HEK293T (cell line): ENCODE measurements around the gene SEZ6L.
"Not testable (repeated sequence)": the region's sequence is repeated elsewhere in the genome, so short reads cannot be mapped to it uniquely, and the experiment has no call there.

Source experiments
- CTCF ChIA-PET: fragments of 350-600 bp; formaldehyde crosslinking; extraction: SDS; loops from one replicate; lab custom pipeline; 2021; ENCODE audit warnings: antibody characterized with exemption, inconsistent platforms; lab: Yijun Ruan, JAX
- POLR2A ChIA-PET: fragments of 350-600 bp; formaldehyde crosslinking; extraction: SDS; loops from one replicate; lab custom pipeline; 2020; ENCODE audit warnings: antibody characterized with exemption, inconsistent platforms; lab: Yijun Ruan, JAX
- DNase-seq: peaks from one replicate; pipeline ENCODE4 v3.0.0; 2012; ENCODE audit warnings: mixed read lengths; ENCODE audit errors: extremely low spot score
- ARNT ChIP-seq: fragments of 450-650 bp; IDR thresholded peaks from 2 replicates; pipeline ENCODE4 v1.6.1; 2017; ENCODE audit warnings: mild to moderate bottlenecking
- BHLHE40 ChIP-seq: fragments of 450-650 bp; IDR thresholded peaks from 2 replicates; pipeline ENCODE4 v1.6.1; 2016; ENCODE audit warnings: mild to moderate bottlenecking, moderate library complexity, borderline replicate concordance
- CTBP1 ChIP-seq: fragments of 450-650 bp; IDR thresholded peaks from 2 replicates; pipeline ENCODE4 v1.6.1; 2016; ENCODE audit warnings: borderline replicate concordance
- ELF4 ChIP-seq: fragments of 450-650 bp; IDR thresholded peaks from 2 replicates; pipeline ENCODE4 v1.6.1; 2017; ENCODE audit warnings: antibody characterized with exemption
- FOXA1 ChIP-seq: fragments of 450-650 bp; IDR thresholded peaks from 2 replicates; pipeline ENCODE4 v1.6.1; 2016; ENCODE audit warnings: mild to moderate bottlenecking
- FOXK2 ChIP-seq: fragments of 450-650 bp; IDR thresholded peaks from 2 replicates; pipeline ENCODE4 v1.6.1; 2016; ENCODE audit warnings: mild to moderate bottlenecking
- FOXM1 ChIP-seq: fragments of 450-650 bp; IDR thresholded peaks from 2 replicates; pipeline ENCODE4 v1.6.1; 2017; ENCODE audit warnings: mild to moderate bottlenecking, borderline replicate concordance
- HDGF ChIP-seq: fragments of 450-650 bp; IDR thresholded peaks from 2 replicates; pipeline ENCODE4 v1.6.1; 2017; ENCODE audit warnings: antibody characterized with exemption, borderline replicate concordance
- L3MBTL2 ChIP-seq: fragments of 450-650 bp; conservative IDR thresholded peaks from 2 replicates; pipeline ENCODE4 v1.6.1; 2016; ENCODE audit warnings: mild to moderate bottlenecking
- LEF1 ChIP-seq: fragments of 450-650 bp; IDR thresholded peaks from 2 replicates; pipeline ENCODE4 v1.6.1; 2017; ENCODE audit warnings: mild to moderate bottlenecking, borderline replicate concordance
- NFRKB ChIP-seq: fragments of 450-650 bp; IDR thresholded peaks from 2 replicates; pipeline ENCODE4 v1.6.1; 2016; ENCODE audit warnings: mild to moderate bottlenecking, moderate library complexity
- PKNOX1 ChIP-seq: fragments of 450-650 bp; IDR thresholded peaks from 2 replicates; pipeline ENCODE4 v1.6.1; 2016
- SP1 ChIP-seq: fragments of 450-650 bp; IDR thresholded peaks from 2 replicates; pipeline ENCODE4 v1.6.1; 2017
- SUZ12 ChIP-seq: fragments of 450-650 bp; IDR thresholded peaks from 2 replicates; pipeline ENCODE4 v1.6.1; 2016; ENCODE audit warnings: mild to moderate bottlenecking
- TARDBP ChIP-seq: fragments of 450-650 bp; IDR thresholded peaks from 2 replicates; pipeline ENCODE4 v1.6.1; 2016
- ZNF384 ChIP-seq: fragments of 450-650 bp; IDR thresholded peaks from 2 replicates; pipeline ENCODE4 v1.6.1; 2016

The SEZ6L gene

GRCh38 chr22:26404851-26405421 is 235.7 kb downstream of the SEZ6L start:
- ChIA-PET CTCF (interaction anchor here (0.7 to 0.9 kb wide), 2 partner anchors 39 to 56 kb away, joined by 3 to 4 read pairs; no protein-coding TSS in a partner anchor), POLR2A (interaction anchor here (0.9 to 1.4 kb wide), 2 partner anchors 10 to 76 kb away, joined by 3 read pairs; no protein-coding TSS in a partner anchor)
- DNase-seq: no peak
- TF ChIP-seq ZNF384 (no peak), SP1 (no peak), ELF4 (no peak), BHLHE40 (no peak), FOXK2 (no peak), SUZ12 (no peak), NFRKB (no peak), LEF1 (no peak), ARNT (no peak), HDGF (no peak), PKNOX1 (no peak), TARDBP (no peak), CTBP1 (no peak)

- CTCF ChIA-PET: no interaction called here
These were observed 236.9 kb downstream of the SEZ6L start for GRCh38 chr22:26406118-26406517.

GRCh38 chr22:26408562-26409220 is 239.4 kb downstream of the SEZ6L start:
- POLR2A ChIA-PET, CTCF ChIA-PET, DNase-seq: not testable (repeated sequence)

More at GRCh38 chr22:26406118-26406517, 236.9 kb downstream of the SEZ6L start:
- TF ChIP-seq BHLHE40 (no peak), L3MBTL2 (peak; percentile 63)
- POLR2A ChIA-PET: interaction anchor here (1.4 kb wide), 1 partner anchor 11 kb away, joined by 3 read pairs; no protein-coding TSS in a partner anchor
- no peak for DNase-seq

- POLR2A ChIA-PET: no interaction called here
- TF ChIP-seq FOXK2: no peak
- TF ChIP-seq ELF4: no peak
- CTCF ChIA-PET: interaction anchor here (1.0 kb wide), 1 partner anchor 51 kb away, joined by 3 read pairs; no protein-coding TSS in a partner anchor
- DNase-seq: no peak
These were observed 240.6 kb downstream of the SEZ6L start for GRCh38 chr22:26409719-26410335.

- POLR2A ChIA-PET: no interaction called here
- no peak for TF ChIP-seq PKNOX1
- TF ChIP-seq L3MBTL2: no peak
- CTCF ChIA-PET: interaction anchor here (1.0 kb wide), 1 partner anchor 50 kb away, joined by 3 read pairs; no protein-coding TSS in a partner anchor
- DNase-seq: no peak
These were observed 241.1 kb downstream of the SEZ6L start for GRCh38 chr22:26410386-26410785.

GRCh38 chr22:26414347-26414746 is 245.1 kb downstream of the SEZ6L start:
- TF ChIP-seq PKNOX1 (no peak), ZNF384 (no peak), CTBP1 (no peak), LEF1 (no peak), FOXK2 (no peak), ARNT (no peak), HDGF (no peak), NFRKB (no peak), FOXA1 (no peak), FOXM1 (no peak)
- CTCF ChIA-PET: no interaction called here
- DNase-seq: no peak
- POLR2A ChIA-PET: no interaction called here

- ChIA-PET POLR2A (no interaction called here), CTCF (interaction anchor here (0.6 kb wide), 1 partner anchor 513 kb away, joined by 4 read pairs; no protein-coding TSS in a partner anchor)
- no peak for DNase-seq
- no peak for TF ChIP-seq LEF1
- no peak for TF ChIP-seq PKNOX1
- no peak for TF ChIP-seq ELF4
- TF ChIP-seq L3MBTL2: no peak
- no peak for TF ChIP-seq TARDBP
- TF ChIP-seq FOXA1: no peak
- TF ChIP-seq CTBP1: no peak
- TF ChIP-seq HDGF: no peak
- TF ChIP-seq ARNT: no peak
- TF ChIP-seq BHLHE40: no peak
- no peak for TF ChIP-seq SP1
- TF ChIP-seq FOXK2: no peak
- no peak for TF ChIP-seq NFRKB
- no peak for TF ChIP-seq FOXM1
- TF ChIP-seq ZNF384: no peak
- TF ChIP-seq SUZ12: no peak
These were observed 247.0 kb downstream of the SEZ6L start for GRCh38 chr22:26416256-26416655.
